HepG2 (cell line): Measurements from ENCODE around the gene LBX2. TPM values are rescaled to one million over a fixed set of nuclear protein-coding genes. Genes with fewer than 3 reads are reported as not detected.
A peak's percentile ranks its signal among the peaks of the same experiment; 100 is the strongest.

Experiments used
- ELF1 ChIP-seq: sonication (generic); formaldehyde crosslinking; IDR thresholded peaks from 2 replicates; pipeline ENCODE4 v1.4.0; 2020; ENCODE audit warnings: missing genetic modification reagents
- GMEB1 ChIP-seq: sonication (generic); formaldehyde crosslinking; IDR thresholded peaks from 2 replicates; pipeline ENCODE4 v1.5.1; 2020; ENCODE audit warnings: missing genetic modification reagents, mild to moderate bottlenecking, borderline replicate concordance
- JARID2 ChIP-seq: sonication (generic); formaldehyde crosslinking; IDR thresholded peaks from 2 replicates; pipeline ENCODE4 v1.8.1; 2023; ENCODE audit warnings: missing genetic modification reagents, inconsistent platforms; ENCODE audit not compliant: insufficient replicate concordance
- ZBTB26 ChIP-seq: IDR thresholded peaks from 2 replicates; pipeline ENCODE4 v1.6.1; 2016; ENCODE audit warnings: missing compliant biosample characterization, missing genetic modification reagents, borderline replicate concordance
- ZNF280B ChIP-seq: sonication (generic); formaldehyde crosslinking; IDR thresholded peaks from 2 replicates; pipeline ENCODE4 v1.5.0; 2020; ENCODE audit warnings: missing genetic modification reagents, mild to moderate bottlenecking, borderline replicate concordance
- ZNF331 ChIP-seq: sonication (generic); formaldehyde crosslinking; IDR thresholded peaks from 2 replicates; pipeline ENCODE4 v1.4.0; 2020; ENCODE audit warnings: missing genetic modification reagents
- ZNF670 ChIP-seq: sonication (generic); formaldehyde crosslinking; IDR thresholded peaks from 2 replicates; pipeline ENCODE4 v1.8.0; 2022; ENCODE audit warnings: mild to moderate bottlenecking, missing genetic modification reagents, borderline replicate concordance
- polyA plus RNA-seq, 8 experiments: library from polyadenylated mRNA; depleted of rRNA in 3 of 8; stranded (reverse) in 7 of 8; unstranded in 1 of 8; fragments of >200 nt; fragmentation: Illumina TruSeq in 4 of 8; extraction: Trizol in 4 of 8; gene quantifications; 2 replicates each; pipeline versions ENCODE4 v1.2.1 to v1.2.3, GENCODE V29; 2011 to 2016; ENCODE audit warnings: low read depth in 4 of 8, missing spikeins in 1 of 8, mixed read lengths in 1 of 8; ENCODE audit not compliant: insufficient read depth in 1 of 8
- total RNA-seq, 5 experiments: library from RNA; depleted of rRNA; stranded (reverse); fragments of >200 nt; fragmentation: Illumina TruSeq; extraction: Trizol; gene quantifications; 2 replicates each; pipeline ENCODE4 v1.2.3, GENCODE V29; 2016; ENCODE audit warnings: low read depth in 1 of 5

LBX2 gene
- total and polyA plus RNA-seq, 2 of the 13 experiments (the other 11 are each of a cell fraction or from before 2014, with no cell fraction given), result 6.4 to 8.1 TPM

- peak; percentile 50 for TF ChIP-seq ELF1 (CRISPR knock-in tag)
- TF ChIP-seq ZNF331 (CRISPR knock-in tag), result peak; percentile 52
- TF ChIP-seq ZNF670 (CRISPR knock-in tag), result 0 out of 2 replicates have a peak, but pooled peaks have one; percentile 12
- TF ChIP-seq ZBTB26 (CRISPR knock-in tag), result peak; percentile 11; the same call in 1 of the 2 replicates
- no peak for TF ChIP-seq GMEB1 (CRISPR knock-in tag)
- peak; percentile 68 for TF ChIP-seq JARID2 (CRISPR knock-in tag)
- TF ChIP-seq ZNF280B, result 0 out of 2 replicates have a peak, but pooled peaks have one; percentile 0
Measured at GRCh38 chr2:74457129-74457548, 42.3 kb downstream of the LBX2 start (continued).
